ENCODE measurements around the gene EML3. TPM values are rescaled to one million over a fixed set of nuclear protein-coding genes. Genes with fewer than 3 reads are reported as not detected.
"Not testable (repeated sequence)": the region's sequence is repeated elsewhere in the genome, so short reads cannot be mapped to it uniquely, and the experiment has no call there.

The EML3 gene
- total RNA-seq, 1 donor from 2014 or later: 4.0 TPM

GRCh38 chr11:62621567-62622470 is 9.2 kb upstream of the EML3 start, which contains the start of gene B3GAT3:
TSS of gene B3GAT3 (minus strand) at chr11:62621986. CDS start at chr11:62621947, 39 bp downstream.
- Histone ChIP-seq H3K9ac (peak within 1 kb of the TSS; percentile 67), H3F3A (ENCODE audit: low read depth) (peaks cover 52% of the 10 kb centered on the region), H3K27me3 (no peaks in the 10 kb centered on the region), H3K4me3 (peak within 1 kb of the TSS; percentile 76), H3K36me3 (no peaks in the 10 kb centered on the region), H3K4me2 (peak within 1 kb of the TSS; percentile 88), H4K20me1 (ENCODE audit: low read depth) (no peaks in the 10 kb centered on the region), H2AFZ (replicated peaks) (peak within 1 kb of the TSS; percentile 12), H3K4me1 (peaks cover 5% of the 10 kb centered on the region), H3K9me3 (ENCODE audit: low read depth) (no peaks in the 10 kb centered on the region), H3K27ac (peak within 1 kb of the TSS; percentile 17), H3K79me2 (ENCODE audit: low read depth) (peaks cover 19% of the 10 kb centered on the region)
- peaks cover 16% of the 10 kb centered on the region for H3K36me3 Mint-ChIP-seq
- no peaks in the 10 kb centered on the region for H3K9me3 Mint-ChIP-seq
- peak within 1 kb of the TSS; percentile 92 for H3K4me3 Mint-ChIP-seq
- TF ChIP-seq EZH2 (IDR thresholded peaks at IDR 0.05) (no peak), EZH2phosphoT487 (IDR thresholded peaks at IDR 0.05) (no peak)
- TF ChIP-seq, protein P1, sequence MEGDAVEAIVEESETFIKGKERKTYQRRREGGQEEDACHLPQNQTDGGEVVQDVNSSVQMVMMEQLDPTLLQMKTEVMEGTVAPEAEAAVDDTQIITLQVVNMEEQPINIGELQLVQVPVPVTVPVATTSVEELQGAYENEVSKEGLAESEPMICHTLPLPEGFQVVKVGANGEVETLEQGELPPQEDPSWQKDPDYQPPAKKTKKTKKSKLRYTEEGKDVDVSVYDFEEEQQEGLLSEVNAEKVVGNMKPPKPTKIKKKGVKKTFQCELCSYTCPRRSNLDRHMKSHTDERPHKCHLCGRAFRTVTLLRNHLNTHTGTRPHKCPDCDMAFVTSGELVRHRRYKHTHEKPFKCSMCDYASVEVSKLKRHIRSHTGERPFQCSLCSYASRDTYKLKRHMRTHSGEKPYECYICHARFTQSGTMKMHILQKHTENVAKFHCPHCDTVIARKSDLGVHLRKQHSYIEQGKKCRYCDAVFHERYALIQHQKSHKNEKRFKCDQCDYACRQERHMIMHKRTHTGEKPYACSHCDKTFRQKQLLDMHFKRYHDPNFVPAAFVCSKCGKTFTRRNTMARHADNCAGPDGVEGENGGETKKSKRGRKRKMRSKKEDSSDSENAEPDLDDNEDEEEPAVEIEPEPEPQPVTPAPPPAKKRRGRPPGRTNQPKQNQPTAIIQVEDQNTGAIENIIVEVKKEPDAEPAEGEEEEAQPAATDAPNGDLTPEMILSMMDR (IDR thresholded peaks at IDR 0.05): peak; percentile 15
- peaks cover 18% of the 10 kb centered on the region for H3K4me1 Mint-ChIP-seq
- H3K27ac Mint-ChIP-seq: peak within 1 kb of the TSS; percentile 34
- H3K27me3 Mint-ChIP-seq (ENCODE audit: insufficient read depth, low read depth): peaks cover 6% of the 10 kb centered on the region
- DNase-seq (ENCODE audit: low spot score): peak; percentile 99

DNA sequence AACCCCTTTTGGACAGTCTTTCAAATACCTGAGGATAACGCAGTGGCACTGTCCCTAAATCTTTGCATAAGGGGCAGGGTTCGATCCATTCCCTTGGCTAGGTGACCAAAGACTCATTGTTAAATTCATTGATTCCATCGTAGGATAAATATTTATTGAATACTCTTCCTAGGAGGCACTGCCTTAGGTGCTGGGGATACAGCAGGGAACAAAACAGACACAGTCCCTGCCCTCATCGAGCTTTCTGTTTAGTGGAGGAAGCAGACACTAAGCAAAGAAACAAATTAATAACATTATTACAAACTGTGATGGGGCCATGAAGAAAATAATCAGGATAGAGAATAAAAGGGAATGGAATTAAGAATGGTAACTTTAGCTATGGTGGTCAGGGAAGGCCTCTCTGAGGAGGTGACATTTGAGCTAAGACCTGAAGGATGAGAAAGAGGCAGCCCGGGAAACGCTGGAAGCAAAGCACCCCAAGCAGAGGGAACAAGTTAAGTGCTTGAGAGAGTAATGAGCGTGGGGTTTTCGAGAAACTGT is 8.5 kb upstream of the EML3 start:
- H3K9me3 Mint-ChIP-seq: no peaks in the 10 kb centered on the region
- H3K27ac Mint-ChIP-seq: peak overlapping the region; percentile 34
- Histone ChIP-seq H3K27me3 (no peaks in the 10 kb centered on the region), H3K36me3 (no peaks in the 10 kb centered on the region), H3K9me3 (ENCODE audit: low read depth) (no peaks in the 10 kb centered on the region), H3F3A (ENCODE audit: low read depth) (peaks cover 52% of the 10 kb centered on the region), H3K4me3 (peak overlapping the region; percentile 76), H4K20me1 (ENCODE audit: low read depth) (no peaks in the 10 kb centered on the region), H3K4me1 (peaks cover 5% of the 10 kb centered on the region), H3K9ac (peak overlapping the region; percentile 67), H3K79me2 (ENCODE audit: low read depth) (peaks cover 19% of the 10 kb centered on the region), H3K27ac (peak overlapping the region; percentile 17), H3K4me2 (peak overlapping the region; percentile 88), H2AFZ (replicated peaks) (peak overlapping the region; percentile 12)
- peak overlapping the region; percentile 92 for H3K4me3 Mint-ChIP-seq
- H3K27me3 Mint-ChIP-seq (ENCODE audit: insufficient read depth, low read depth): peaks cover 6% of the 10 kb centered on the region
- peaks cover 12% of the 10 kb centered on the region for H3K36me3 Mint-ChIP-seq
- TF ChIP-seq EZH2 (IDR thresholded peaks at IDR 0.05): no peak
- no peak for TF ChIP-seq EZH2phosphoT487 (IDR thresholded peaks at IDR 0.05)
- TF ChIP-seq, protein P1 (IDR thresholded peaks at IDR 0.05): no peak
- H3K4me1 Mint-ChIP-seq: peaks cover 18% of the 10 kb centered on the region
- no peak for DNase-seq (ENCODE audit: low spot score)

DNA sequence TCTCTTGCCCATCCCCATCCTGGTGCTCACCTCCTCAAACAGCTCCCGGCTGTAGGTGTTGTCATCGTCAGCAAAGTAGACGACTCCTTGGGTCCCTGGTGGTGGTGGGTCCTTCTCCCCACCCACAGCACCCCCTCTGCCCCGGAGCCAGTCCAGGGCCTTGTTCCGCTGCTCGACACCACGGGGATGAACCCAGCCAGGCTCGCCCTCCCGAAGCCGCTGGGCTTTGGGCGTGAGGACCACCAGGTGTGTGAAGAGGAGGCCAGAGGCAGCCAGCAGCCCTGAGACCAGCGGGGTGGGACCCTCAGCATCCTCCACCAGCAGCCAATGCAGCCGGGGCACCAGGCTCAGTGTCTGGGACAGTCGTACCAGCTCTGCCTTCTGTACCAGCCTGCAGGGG is 4.4 kb upstream of the EML3 start:
- not testable (repeated sequence) for H3K27ac ChIP-seq; H3K4me2 ChIP-seq; H2AFZ ChIP-seq (replicated peaks); H3K36me3 ChIP-seq; H3K9me3 ChIP-seq (ENCODE audit: low read depth); DNase-seq (ENCODE audit: low spot score); H3K4me3 ChIP-seq; H3K4me3 Mint-ChIP-seq; H3K27me3 Mint-ChIP-seq (ENCODE audit: insufficient read depth, low read depth); H3K4me1 ChIP-seq; H3K36me3 Mint-ChIP-seq; H4K20me1 ChIP-seq (ENCODE audit: low read depth); H3K9me3 Mint-ChIP-seq; H3K27me3 ChIP-seq; H3K9ac ChIP-seq; H3K27ac Mint-ChIP-seq
- peaks cover 21% of the 10 kb centered on the region for H3K4me1 Mint-ChIP-seq
- peaks cover 34% of the 10 kb centered on the region for H3F3A ChIP-seq (ENCODE audit: low read depth)
- H3K79me2 ChIP-seq (ENCODE audit: low read depth): peaks cover 19% of the 10 kb centered on the region
